ENCODE measurements around the gene CHKA. TPM values are rescaled to one million over a fixed set of nuclear protein-coding genes. Genes with fewer than 3 reads are reported as not detected.

The CHKA gene
- polyA plus RNA-seq, 4 donors: 31.5 to 180 (median 139) TPM

DNA sequence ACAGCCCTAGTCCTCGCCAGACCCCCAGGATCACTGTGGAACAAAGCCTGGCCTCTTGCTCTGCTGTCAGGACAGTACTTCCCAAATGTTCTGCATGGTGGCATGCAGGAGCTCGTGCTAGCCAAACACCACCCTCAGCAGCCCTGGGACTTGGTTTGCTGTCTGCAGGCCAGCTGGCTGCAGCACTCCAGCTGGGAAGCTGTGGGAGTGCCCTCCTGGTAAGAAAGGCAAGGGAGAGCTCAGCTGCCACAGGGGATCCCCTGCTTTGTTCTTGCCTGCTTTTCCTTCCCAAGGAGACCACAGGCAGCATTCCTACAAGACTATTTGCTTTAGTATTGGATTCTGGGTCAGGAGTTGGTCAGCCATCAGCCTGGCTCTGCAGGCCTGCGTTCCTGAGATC, 54.4 kb downstream of the CHKA start:
- Histone ChIP-seq H3K27me3 (ENCODE audit: control insufficient read depth in 3 of 3, insufficient read depth in 3 of 3, low read length in 3 of 3) (no peaks in the 10 kb centered on the region), H3K36me3 (ENCODE audit: control insufficient read depth in 3 of 3, insufficient read depth in 2 of 3, low read depth in 1 of 3, low read length in 3 of 3) (peaks cover 17 to 86% (median 31%) of the 10 kb centered on the region in 3 donors), H3K4me3 (ENCODE audit: low read depth in 1 of 3, low read length in 3 of 3) (no peak overlapping the region), H3K9me3 (ENCODE audit: control insufficient read depth in 2 of 2, insufficient read depth in 1 of 2, low read depth in 1 of 2, low read length in 1 of 2) (no peaks in the 10 kb centered on the region), H3K4me1 (ENCODE audit: control insufficient read depth in 3 of 3, insufficient read depth in 2 of 3, low read depth in 1 of 3, low read length in 2 of 3) (no peaks in the 10 kb centered on the region), H3K27ac (ENCODE audit: low read depth in 1 of 3, low read length in 2 of 3) (no peak overlapping the region)
- WGBS, 3 donors: 89 to 96% (median 90%) methylated on average over 3 of the region's 3 CpGs
- DNase-seq (no peak), FAIRE-seq (no peak)

GRCh38 chr11:68065841-68066240, 55.3 kb downstream of the CHKA start:
- Histone ChIP-seq H3K4me1 (ENCODE audit: control insufficient read depth in 3 of 3, insufficient read depth in 2 of 3, low read depth in 1 of 3, low read length in 2 of 3) (no peaks in the 10 kb centered on the region), H3K9me3 (ENCODE audit: control insufficient read depth in 2 of 2, insufficient read depth in 1 of 2, low read depth in 1 of 2, low read length in 1 of 2) (no peaks in the 10 kb centered on the region), H3K36me3 (ENCODE audit: control insufficient read depth in 3 of 3, insufficient read depth in 2 of 3, low read depth in 1 of 3, low read length in 3 of 3) (peaks cover 21 to 87% (median 36%) of the 10 kb centered on the region in 3 donors), H3K4me3 (ENCODE audit: low read depth in 1 of 3, low read length in 3 of 3) (no peak overlapping the region), H3K27ac (ENCODE audit: low read depth in 1 of 3, low read length in 2 of 3) (no peak overlapping the region), H3K27me3 (ENCODE audit: control insufficient read depth in 3 of 3, insufficient read depth in 3 of 3, low read length in 3 of 3) (no peaks in the 10 kb centered on the region)
- no peak for FAIRE-seq
- 86 to 92% (median 90%) methylated on average over 5 of the region's 5 CpGs for WGBS, 3 donors
- DNase-seq: no peak

DNA sequence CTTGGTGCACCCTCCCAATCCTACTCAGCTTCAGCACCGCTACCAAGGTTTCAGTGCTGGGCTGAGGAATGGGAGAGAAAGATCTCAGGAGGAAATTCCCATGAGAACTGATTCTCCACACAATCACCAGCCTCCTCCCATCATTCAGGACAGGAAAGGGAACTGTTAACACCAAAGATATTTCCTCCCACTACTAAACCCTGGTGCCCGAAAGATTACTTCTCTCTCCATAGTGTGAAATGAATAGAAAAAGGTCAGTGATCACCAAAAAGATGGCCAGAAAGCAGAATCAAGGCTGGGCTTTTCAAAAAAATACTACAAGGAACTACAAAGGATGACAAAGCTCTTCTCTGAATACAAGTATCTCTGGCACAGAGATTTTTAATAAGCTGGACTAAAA, 56.3 kb downstream of the CHKA start:
- Histone ChIP-seq H3K27me3 (ENCODE audit: control insufficient read depth in 3 of 3, insufficient read depth in 3 of 3, low read length in 3 of 3) (no peaks in the 10 kb centered on the region), H3K4me1 (ENCODE audit: control insufficient read depth in 3 of 3, insufficient read depth in 2 of 3, low read depth in 1 of 3, low read length in 2 of 3) (no peaks in the 10 kb centered on the region), H3K4me3 (ENCODE audit: low read depth in 1 of 3, low read length in 3 of 3) (no peak overlapping the region), H3K27ac (ENCODE audit: low read depth in 1 of 3, low read length in 2 of 3) (no peak overlapping the region), H3K9me3 (ENCODE audit: control insufficient read depth in 2 of 2, insufficient read depth in 1 of 2, low read depth in 1 of 2, low read length in 1 of 2) (no peaks in the 10 kb centered on the region), H3K36me3 (ENCODE audit: control insufficient read depth in 3 of 3, insufficient read depth in 2 of 3, low read depth in 1 of 3, low read length in 3 of 3) (peaks cover 21 to 88% (median 33%) of the 10 kb centered on the region in 3 donors)
- FAIRE-seq (no peak), DNase-seq (no peak)
- whole genome bisulfite sequencing, 3 donors: 85 to 93% (median 90%) methylated on average over 2 of the region's 2 CpGs

- FAIRE-seq: no peak
- 92 to 93% (median 93%) methylated on average over 7 of the region's 7 CpGs for WGBS, 3 donors
Observed at GRCh38 chr11:68061508-68061907, 59.7 kb downstream of the CHKA start.

DNA sequence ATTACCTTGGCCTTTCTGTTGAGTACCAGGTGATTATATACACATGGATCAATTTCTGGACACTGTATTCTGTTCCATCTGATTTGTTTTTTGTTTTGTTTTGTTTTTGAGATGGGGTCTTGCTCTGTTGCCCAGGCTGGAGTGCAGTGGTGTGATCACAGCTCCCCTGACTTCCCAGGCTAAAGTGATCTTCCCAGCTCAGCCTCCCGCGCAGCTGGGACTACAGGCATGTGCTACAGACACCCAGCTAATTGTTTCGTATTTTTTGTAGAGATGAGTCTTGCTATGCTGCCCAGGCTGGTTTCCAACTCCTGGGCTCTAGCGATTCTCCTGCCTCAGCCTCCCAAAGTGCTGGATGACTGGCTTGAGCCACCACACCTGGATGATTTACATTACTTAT, 63.4 kb downstream of the CHKA start:
- Histone ChIP-seq H3K36me3 (ENCODE audit: control insufficient read depth in 3 of 3, insufficient read depth in 2 of 3, low read depth in 1 of 3, low read length in 3 of 3) (peaks cover 8 to 71% (median 18%) of the 10 kb centered on the region in 3 donors), H3K4me3 (ENCODE audit: low read depth in 1 of 3, low read length in 3 of 3) (no peak overlapping the region), H3K9me3 (ENCODE audit: control insufficient read depth in 2 of 2, insufficient read depth in 1 of 2, low read depth in 1 of 2, low read length in 1 of 2) (no peaks in the 10 kb centered on the region), H3K27ac (ENCODE audit: low read depth in 1 of 3, low read length in 2 of 3) (no peak overlapping the region), H3K27me3 (ENCODE audit: control insufficient read depth in 3 of 3, insufficient read depth in 3 of 3, low read length in 3 of 3) (no peaks in the 10 kb centered on the region), H3K4me1 (ENCODE audit: control insufficient read depth in 3 of 3, insufficient read depth in 2 of 3, low read depth in 1 of 3, low read length in 2 of 3) (no peaks in the 10 kb centered on the region)
- WGBS, 3 donors: 96 to 97% (median 96%) methylated on average over 4 of the region's 4 CpGs
- FAIRE-seq: no peak
- DNase-seq: no peak

More at GRCh38 chr11:68061508-68061907, 59.7 kb downstream of the CHKA start:
- no peaks in the 10 kb centered on the region for H3K27me3 ChIP-seq (ENCODE audit: control insufficient read depth in 3 of 3, insufficient read depth in 3 of 3, low read length in 3 of 3)
- no peak for DNase-seq
- peaks cover 12 to 74% (median 27%) of the 10 kb centered on the region in 3 donors for H3K36me3 ChIP-seq (ENCODE audit: control insufficient read depth in 3 of 3, insufficient read depth in 2 of 3, low read depth in 1 of 3, low read length in 3 of 3)
- no peak overlapping the region for H3K4me3 ChIP-seq (ENCODE audit: low read depth in 1 of 3, low read length in 3 of 3)
- no peaks in the 10 kb centered on the region for H3K4me1 ChIP-seq (ENCODE audit: control insufficient read depth in 3 of 3, insufficient read depth in 2 of 3, low read depth in 1 of 3, low read length in 2 of 3)
- H3K27ac ChIP-seq (ENCODE audit: low read depth in 1 of 3, low read length in 2 of 3): no peak overlapping the region
- no peaks in the 10 kb centered on the region for H3K9me3 ChIP-seq (ENCODE audit: control insufficient read depth in 2 of 2, insufficient read depth in 1 of 2, low read depth in 1 of 2, low read length in 1 of 2)

DNA sequence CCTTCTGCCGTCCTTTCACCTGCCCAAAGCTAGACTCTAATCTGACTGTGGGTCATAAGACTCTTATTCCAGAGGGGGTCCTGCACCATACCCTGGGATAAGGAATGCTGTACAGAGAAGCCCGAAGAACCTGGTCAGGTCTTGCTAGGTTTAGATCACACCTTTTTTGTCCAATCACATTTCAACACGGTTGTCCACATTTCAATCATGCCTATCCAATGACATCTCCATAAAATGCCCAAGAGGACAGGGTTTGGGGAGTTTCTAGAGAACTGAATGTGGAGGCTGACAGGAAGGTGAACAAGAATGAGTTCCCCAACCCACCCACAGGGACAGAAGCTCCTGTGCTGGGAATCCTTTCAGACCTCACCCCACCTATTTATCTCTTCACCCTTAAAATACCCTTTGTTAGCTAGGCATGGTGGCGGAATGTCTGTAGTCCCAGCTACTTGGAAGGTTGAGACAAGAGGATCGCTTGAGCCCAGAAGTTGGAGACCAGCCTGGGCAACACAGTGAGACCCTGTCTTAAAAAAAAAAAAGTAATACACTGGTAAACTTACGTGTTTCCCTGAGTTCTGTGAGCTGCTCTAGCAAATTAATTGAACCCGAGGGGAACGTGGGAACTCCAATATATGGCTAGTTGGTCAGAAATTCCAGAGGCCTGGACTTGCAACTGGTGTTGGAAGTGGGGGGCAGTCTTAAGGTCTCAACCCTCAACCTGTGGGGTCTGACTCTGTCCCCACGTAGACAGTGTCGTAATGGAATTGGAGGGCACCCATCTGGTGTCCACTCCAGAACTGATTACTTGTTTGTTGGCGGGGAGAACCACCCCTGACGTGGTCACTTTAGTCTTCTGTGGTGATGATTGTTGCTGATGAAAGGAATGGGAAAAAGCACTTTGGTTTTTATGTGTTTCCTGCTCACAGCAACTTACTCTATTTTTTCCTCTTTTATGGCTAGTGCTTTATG, 64.6 kb downstream of the CHKA start:
- H3K4me3 ChIP-seq (ENCODE audit: low read depth in 1 of 3, low read length in 3 of 3): no peak overlapping the region
- H3K9me3 ChIP-seq (ENCODE audit: control insufficient read depth in 2 of 2, insufficient read depth in 1 of 2, low read depth in 1 of 2, low read length in 1 of 2): no peaks in the 10 kb centered on the region
- H3K36me3 ChIP-seq (ENCODE audit: control insufficient read depth in 3 of 3, insufficient read depth in 2 of 3, low read depth in 1 of 3, low read length in 3 of 3): peaks cover 3 to 71% (median 15%) of the 10 kb centered on the region in 3 donors
- no peak for DNase-seq
- WGBS, 3 donors: 93 to 95% (median 94%) methylated on average over 12 of the region's 12 CpGs
- no peaks in the 10 kb centered on the region for H3K4me1 ChIP-seq (ENCODE audit: control insufficient read depth in 3 of 3, insufficient read depth in 2 of 3, low read depth in 1 of 3, low read length in 2 of 3)
- no peak for FAIRE-seq
- no peaks in the 10 kb centered on the region for H3K27me3 ChIP-seq (ENCODE audit: control insufficient read depth in 3 of 3, insufficient read depth in 3 of 3, low read length in 3 of 3)
- H3K27ac ChIP-seq (ENCODE audit: low read depth in 1 of 3, low read length in 2 of 3): no peak overlapping the region

GRCh38 chr11:68053981-68054812, 67.0 kb downstream of the CHKA start:
- Histone ChIP-seq H3K27ac (ENCODE audit: low read depth in 1 of 3, low read length in 2 of 3) (no peak overlapping the region), H3K36me3 (ENCODE audit: control insufficient read depth in 3 of 3, insufficient read depth in 2 of 3, low read depth in 1 of 3, low read length in 3 of 3) (peaks cover 8 to 79% (median 17%) of the 10 kb centered on the region in 3 donors), H3K4me1 (ENCODE audit: control insufficient read depth in 3 of 3, insufficient read depth in 2 of 3, low read depth in 1 of 3, low read length in 2 of 3) (no peaks in the 10 kb centered on the region), H3K4me3 (ENCODE audit: low read depth in 1 of 3, low read length in 3 of 3) (no peak overlapping the region), H3K27me3 (ENCODE audit: control insufficient read depth in 3 of 3, insufficient read depth in 3 of 3, low read length in 3 of 3) (no peaks in the 10 kb centered on the region), H3K9me3 (ENCODE audit: control insufficient read depth in 2 of 2, insufficient read depth in 1 of 2, low read depth in 1 of 2, low read length in 1 of 2) (no peaks in the 10 kb centered on the region)
- DNase-seq (no peak), FAIRE-seq (no peak)
- 89 to 94% (median 90%) methylated on average over 11 of the region's 11 CpGs for WGBS, 3 donors

- Histone ChIP-seq H3K27me3 (ENCODE audit: control insufficient read depth in 3 of 3, insufficient read depth in 3 of 3, low read length in 3 of 3) (no peaks in the 10 kb centered on the region), H3K4me1 (ENCODE audit: control insufficient read depth in 3 of 3, insufficient read depth in 2 of 3, low read depth in 1 of 3, low read length in 2 of 3) (no peaks in the 10 kb centered on the region), H3K4me3 (ENCODE audit: low read depth in 1 of 3, low read length in 3 of 3) (no peak overlapping the region), H3K36me3 (ENCODE audit: control insufficient read depth in 3 of 3, insufficient read depth in 2 of 3, low read depth in 1 of 3, low read length in 3 of 3) (peaks cover 8 to 88% (median 20%) of the 10 kb centered on the region in 3 donors), H3K27ac (ENCODE audit: low read depth in 1 of 3, low read length in 2 of 3) (no peak overlapping the region), H3K9me3 (ENCODE audit: control insufficient read depth in 2 of 2, insufficient read depth in 1 of 2, low read depth in 1 of 2, low read length in 1 of 2) (no peaks in the 10 kb centered on the region)
- WGBS, 3 donors: 79 to 87% (median 81%) methylated on average over 9 of the region's 9 CpGs
- no peak for DNase-seq
- FAIRE-seq: no peak
Observed at GRCh38 chr11:68053117-68053516, 68.1 kb downstream of the CHKA start.

All from small intestine (tissue), 7 donors.